Measurements from ENCODE around the gene KAT2B. TPM values are rescaled to one million over a fixed set of nuclear protein-coding genes. Genes with fewer than 3 reads are reported as not detected.
A peak's percentile ranks its signal among the peaks of the same experiment; 100 is the strongest.

The KAT2B gene
- polyA plus RNA-seq, 1 of the 3 experiments (the other 2 are of a cell fraction) = 2.1 TPM

GRCh38 chr3:20110826-20111225, 70.6 kb downstream of the KAT2B start:
- H3K9me2 ChIP-seq = no peaks in the 10 kb centered on the region
- 95% methylated on average over 5 of the region's 5 CpGs for WGBS (ENCODE audit: low lambda C conversion rate)
- no peak overlapping the region for H3K4me3 ChIP-seq (ENCODE audit: low read depth in 2 of 2, low read length in 1 of 2)
- no peaks in the 10 kb centered on the region for H3K27me3 ChIP-seq (ENCODE audit: insufficient read depth)
- H3F3A ChIP-seq (replicated peaks; ENCODE audit: insufficient read depth) = no peaks in the 10 kb centered on the region
- H3K9ac ChIP-seq = no peak overlapping the region
- no peak for DNase-seq
- ChIA-PET CTCF (interaction anchor here (1.6 kb wide), 1 partner anchor 49 kb away, joined by 3 read pairs; no protein-coding TSS in a partner anchor), POLR2A (no interaction called here)
- H2AFZ ChIP-seq (ENCODE audit: low read depth) = no peak overlapping the region
- no peaks in the 10 kb centered on the region for H3K79me2 ChIP-seq (ENCODE audit: insufficient read depth)
- H3K4me1 ChIP-seq (ENCODE audit: control insufficient read depth in 1 of 2, insufficient read depth in 2 of 2, low read depth in 1 of 2, low read length in 1 of 2) = no peaks in the 10 kb centered on the region
- H3K4me2 ChIP-seq = no peak overlapping the region
- no peaks in the 10 kb centered on the region for H3K9me3 ChIP-seq
- no peak overlapping the region for H3K27ac ChIP-seq (ENCODE audit: low read depth in 2 of 2, low read length in 1 of 2)
- H4K20me1 ChIP-seq (ENCODE audit: insufficient read depth) = no peaks in the 10 kb centered on the region
- TF ChIP-seq SMC3 (IDR thresholded peaks at IDR 0.05; ENCODE audit: low read depth, low read length) (no peak), RCOR1 (IDR thresholded peaks at IDR 0.05; ENCODE audit: low read length) (no peak), IRF3 (IDR thresholded peaks at IDR 0.05; ENCODE audit: low read depth, low read length) (no peak), POLR2AphosphoS5 (IDR thresholded peaks at IDR 0.05; ENCODE audit: low read depth, low read length) (no peak), MEF2A (IDR thresholded peaks at IDR 0.05; ENCODE audit: borderline replicate concordance, low read depth) (no peak), NRF1 (IDR thresholded peaks at IDR 0.05; ENCODE audit: low read depth, low read length) (no peak), REST (IDR thresholded peaks at IDR 0.05; ENCODE audit: low read depth, low read length) (no peak)
- peaks cover 0 to 3% of the 10 kb centered on the region in 2 experiments for H3K36me3 ChIP-seq (replicated peaks in 1 of 2; ENCODE audit: control insufficient read depth in 1 of 2, insufficient read depth in 2 of 2, low read length in 1 of 2)

DNA sequence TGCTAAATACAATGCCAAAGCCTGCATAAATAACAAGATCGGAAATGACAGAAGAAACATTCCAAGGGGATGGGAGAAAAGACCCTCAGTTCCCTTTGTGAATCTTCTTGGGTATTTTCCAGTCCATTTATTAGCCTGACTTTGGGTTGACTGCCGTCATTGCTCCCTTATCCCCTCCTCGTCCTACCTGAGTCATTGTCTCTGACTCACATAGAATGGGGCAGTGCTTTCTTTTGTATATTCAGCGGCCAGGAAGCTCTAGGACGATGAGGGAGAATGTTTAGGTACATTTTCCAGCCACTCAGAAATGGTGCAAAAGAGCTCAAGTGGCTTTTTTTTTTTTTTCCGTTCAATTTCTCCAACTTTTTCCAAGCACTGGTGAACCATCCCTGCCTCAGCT, 71.6 kb downstream of the KAT2B start:
- Histone ChIP-seq H3K27ac (ENCODE audit: low read depth in 2 of 2, low read length in 1 of 2) (no peak overlapping the region), H3K4me3 (ENCODE audit: low read depth in 2 of 2, low read length in 1 of 2) (no peak overlapping the region), H3K9ac (no peak overlapping the region), H3K4me2 (no peak overlapping the region), H2AFZ (ENCODE audit: low read depth) (no peak overlapping the region), H3K36me3 (replicated peaks in 1 of 2; ENCODE audit: control insufficient read depth in 1 of 2, insufficient read depth in 2 of 2, low read length in 1 of 2) (peaks cover 0 to 3% of the 10 kb centered on the region in 2 experiments), H3K9me2 (no peaks in the 10 kb centered on the region), H3K79me2 (ENCODE audit: insufficient read depth) (no peaks in the 10 kb centered on the region), H3K9me3 (no peaks in the 10 kb centered on the region), H3K4me1 (ENCODE audit: control insufficient read depth in 1 of 2, insufficient read depth in 2 of 2, low read depth in 1 of 2, low read length in 1 of 2) (no peaks in the 10 kb centered on the region), H4K20me1 (ENCODE audit: insufficient read depth) (no peaks in the 10 kb centered on the region), H3K27me3 (ENCODE audit: insufficient read depth) (no peaks in the 10 kb centered on the region), H3F3A (replicated peaks; ENCODE audit: insufficient read depth) (no peaks in the 10 kb centered on the region)
- ChIA-PET POLR2A (no interaction called here), CTCF (interaction anchor here (1.3 to 1.6 kb wide), 3 partner anchors 11 to 48 kb away, joined by 3 to 4 read pairs (median 3); no protein-coding TSS in a partner anchor)
- DNase-seq = no peak
- TF ChIP-seq, protein P1, sequence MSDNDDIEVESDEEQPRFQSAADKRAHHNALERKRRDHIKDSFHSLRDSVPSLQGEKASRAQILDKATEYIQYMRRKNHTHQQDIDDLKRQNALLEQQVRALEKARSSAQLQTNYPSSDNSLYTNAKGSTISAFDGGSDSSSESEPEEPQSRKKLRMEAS (IDR thresholded peaks at IDR 0.05; ENCODE audit: low read depth) = no peak
- TF ChIP-seq YY1 (IDR thresholded peaks at IDR 0.05; ENCODE audit: low read depth) (no peak), GATA2 (CRISPR knock-in tag; IDR thresholded peaks at IDR 0.05) (no peak), MXI1 (IDR thresholded peaks at IDR 0.05; ENCODE audit: low read depth, low read length) (no peak), EZH2phosphoT487 (IDR thresholded peaks at IDR 0.05; ENCODE audit: borderline replicate concordance, low read depth) (no peak), FOSL2 (IDR thresholded peaks at IDR 0.05; ENCODE audit: borderline replicate concordance, low read depth) (peak; percentile 5; the same call in 1 of the 2 replicates), NRF1 (IDR thresholded peaks at IDR 0.05; ENCODE audit: low read depth, low read length) (no peak)
- WGBS (ENCODE audit: low lambda C conversion rate) = 67% methylated on average over 6 of the region's 6 CpGs

Measured in SK-N-SH (cell line).